ENCODE results near the gene ZDHHC14. TPM values are rescaled to one million over a fixed set of nuclear protein-coding genes. Genes with fewer than 3 reads are reported as not detected.

The ZDHHC14 gene
- total RNA-seq, 3 donors from 2014 or later, result 4.8 to 9.8 (median 8.5) TPM

- intact Hi-C loops (cut with DNase I; ENCODE audit: low total_unique reads), result no loop called here
- no peak for TF ChIP-seq CTCF (IDR thresholded peaks at IDR 0.05)
- no peak for TF ChIP-seq POLR2AphosphoS5 (IDR thresholded peaks at IDR 0.05)
- no peak for TF ChIP-seq POLR2A (IDR thresholded peaks at IDR 0.05)
- Histone ChIP-seq H3K27me3 (no peaks in the 10 kb centered on the region), H3K27ac (no peak overlapping the region), H3K4me3 (no peak overlapping the region), H3K36me3 (no peaks in the 10 kb centered on the region), H3K4me1 (no peaks in the 10 kb centered on the region), H3K9me3 (no peaks in the 10 kb centered on the region)
- no peak for DNase-seq (ENCODE audit: low spot score in 2 of 2)
These were observed 174.6 kb downstream of the ZDHHC14 start for GRCh38 chr6:157555455-157556143.

GRCh38 chr6:157556144-157556645, 175.2 kb downstream of the ZDHHC14 start:
- intact Hi-C loops (cut with DNase I; ENCODE audit: low total_unique reads), result no loop called here
- Histone ChIP-seq H3K27ac (no peak overlapping the region), H3K9me3 (no peaks in the 10 kb centered on the region), H3K36me3 (no peaks in the 10 kb centered on the region), H3K27me3 (no peaks in the 10 kb centered on the region), H3K4me1 (no peaks in the 10 kb centered on the region), H3K4me3 (no peak overlapping the region)
- TF ChIP-seq POLR2AphosphoS5 (IDR thresholded peaks at IDR 0.05), result no peak
- TF ChIP-seq CTCF (IDR thresholded peaks at IDR 0.05), result no peak
- TF ChIP-seq POLR2A (IDR thresholded peaks at IDR 0.05), result no peak
- DNase-seq (ENCODE audit: low spot score in 2 of 2), result no peak

- intact Hi-C loops (cut with DNase I; ENCODE audit: low total_unique reads), result no loop called here
- DNase-seq (ENCODE audit: low spot score in 2 of 2), result no peak
- Histone ChIP-seq H3K4me3 (no peak overlapping the region), H3K4me1 (no peaks in the 10 kb centered on the region), H3K9me3 (no peaks in the 10 kb centered on the region), H3K27me3 (no peaks in the 10 kb centered on the region), H3K36me3 (no peaks in the 10 kb centered on the region), H3K27ac (no peak overlapping the region)
- TF ChIP-seq CTCF (IDR thresholded peaks at IDR 0.05), result no peak
- TF ChIP-seq POLR2AphosphoS5 (IDR thresholded peaks at IDR 0.05), result no peak
- TF ChIP-seq POLR2A (IDR thresholded peaks at IDR 0.05), result no peak
These were observed 175.9 kb downstream of the ZDHHC14 start for GRCh38 chr6:157556671-157557430.

GRCh38 chr6:157557559-157557958, 176.6 kb downstream of the ZDHHC14 start:
- H3K4me1 ChIP-seq, result no peaks in the 10 kb centered on the region
- DNase-seq (ENCODE audit: low spot score in 2 of 2), result no peak
- no peak overlapping the region for H3K4me3 ChIP-seq
- no peaks in the 10 kb centered on the region for H3K36me3 ChIP-seq
- no peaks in the 10 kb centered on the region for H3K27me3 ChIP-seq
- H3K27ac ChIP-seq, result no peak overlapping the region
- no peaks in the 10 kb centered on the region for H3K9me3 ChIP-seq
- intact Hi-C loops (cut with DNase I; ENCODE audit: low total_unique reads), result no loop called here
- TF ChIP-seq POLR2AphosphoS5 (IDR thresholded peaks at IDR 0.05) (no peak), CTCF (IDR thresholded peaks at IDR 0.05) (no peak), POLR2A (IDR thresholded peaks at IDR 0.05) (no peak)

GRCh38 chr6:157558049-157558448, 177.1 kb downstream of the ZDHHC14 start:
- Histone ChIP-seq H3K27ac (no peak overlapping the region), H3K9me3 (no peaks in the 10 kb centered on the region), H3K27me3 (no peaks in the 10 kb centered on the region), H3K36me3 (no peaks in the 10 kb centered on the region), H3K4me1 (no peaks in the 10 kb centered on the region), H3K4me3 (no peak overlapping the region)
- DNase-seq (ENCODE audit: low spot score in 2 of 2), result no peak
- TF ChIP-seq POLR2A (IDR thresholded peaks at IDR 0.05) (no peak), POLR2AphosphoS5 (IDR thresholded peaks at IDR 0.05) (no peak), CTCF (IDR thresholded peaks at IDR 0.05) (no peak)
- intact Hi-C loops (cut with DNase I; ENCODE audit: low total_unique reads), result no loop called here
